Trophoblast cell (in vitro differentiated cells and primary cell): ENCODE results near the gene ABHD4.
A peak's percentile ranks its signal among the peaks of the same experiment; 100 is the strongest.
"Not testable (repeated sequence)": the region's sequence is repeated elsewhere in the genome, so short reads cannot be mapped to it uniquely, and the experiment has no call there.

ENCODE experiments used
- DNase-seq, 2 donors: peaks; one replicate each; pipeline ENCODE4 v3.0.0-alpha.2; 2016
- H2AFZ ChIP-seq: 2 replicates; pipeline ENCODE4 v1.6.1; 2013; ENCODE audit warnings: low read length, moderate library complexity, mild to moderate bottlenecking; ENCODE audit not compliant: insufficient read depth, poor library complexity
- H2AK5ac ChIP-seq: 2 replicates; pipeline ENCODE4 v1.6.1; 2013; ENCODE audit warnings: mild to moderate bottlenecking, low read length
- H2BK120ac ChIP-seq: 2 replicates; pipeline ENCODE4 v1.6.1; 2013; ENCODE audit warnings: low read length, mild to moderate bottlenecking, moderate library complexity; ENCODE audit not compliant: insufficient read depth, poor library complexity
- H2BK12ac ChIP-seq: 2 replicates; pipeline ENCODE4 v1.6.1; 2013; ENCODE audit warnings: mild to moderate bottlenecking, low read length, moderate library complexity
- H2BK5ac ChIP-seq: 2 replicates; pipeline ENCODE4 v1.6.1; 2013; ENCODE audit warnings: low read length, low read depth, moderate library complexity, mild to moderate bottlenecking; ENCODE audit not compliant: poor library complexity
- H3K14ac ChIP-seq: 2 replicates; pipeline ENCODE4 v1.6.1; 2013; ENCODE audit warnings: mild to moderate bottlenecking, low read length
- H3K18ac ChIP-seq: 2 replicates; pipeline ENCODE4 v1.6.1; 2013; ENCODE audit warnings: mild to moderate bottlenecking, low read length
- H3K23ac ChIP-seq: 2 replicates; pipeline ENCODE4 v1.6.1; 2013; ENCODE audit warnings: low read length
- H3K27ac ChIP-seq: 2 replicates; pipeline ENCODE4 v1.5.1; 2013; ENCODE audit warnings: low read depth, mild to moderate bottlenecking, inconsistent platforms, low read length, moderate library complexity
- H3K27me3 ChIP-seq: 2 replicates; pipeline ENCODE4 v1.6.1; 2013; ENCODE audit warnings: inconsistent platforms, mild to moderate bottlenecking, low read length, moderate library complexity; ENCODE audit not compliant: insufficient read depth
- H3K36me3 ChIP-seq, 2 experiments: 1 replicate in 1 of 2; 2 replicates in 1 of 2; pipeline ENCODE4 v1.6.1; 2013; ENCODE audit warnings: low read length in 2 of 2, mild to moderate bottlenecking in 2 of 2, moderate library complexity in 1 of 2; ENCODE audit not compliant: insufficient read depth in 2 of 2, control insufficient read depth in 1 of 2
- H3K4ac ChIP-seq: 2 replicates; pipeline ENCODE4 v1.6.1; 2013; ENCODE audit warnings: low read depth, mild to moderate bottlenecking, low read length, moderate library complexity
- H3K4me1 ChIP-seq, 2 experiments: 1 replicate in 1 of 2; 2 replicates in 1 of 2; pipeline ENCODE4 v1.6.1; 2013; ENCODE audit warnings: low read length in 2 of 2, mild to moderate bottlenecking in 2 of 2, moderate library complexity in 1 of 2; ENCODE audit not compliant: insufficient read depth in 2 of 2, control insufficient read depth in 1 of 2
- H3K4me2 ChIP-seq: 2 replicates; pipeline ENCODE4 v1.6.1; 2013; ENCODE audit warnings: inconsistent platforms, mild to moderate bottlenecking, low read length, moderate library complexity
- H3K4me3 ChIP-seq: 2 replicates; pipeline ENCODE4 v1.5.1; 2013; ENCODE audit warnings: mild to moderate bottlenecking, low read depth, low read length, inconsistent platforms
- H3K79me1 ChIP-seq: one replicate; pipeline ENCODE4 v1.6.1; 2013; ENCODE audit warnings: low read length
- H3K79me2 ChIP-seq: 2 replicates; pipeline ENCODE4 v1.6.1; 2013; ENCODE audit warnings: low read length, mild to moderate bottlenecking; ENCODE audit not compliant: control insufficient read depth, insufficient read depth, poor library complexity
- H3K9ac ChIP-seq: 2 replicates; pipeline ENCODE4 v1.6.1; 2013; ENCODE audit warnings: mild to moderate bottlenecking, low read length
- H3K9me3 ChIP-seq: 2 replicates; pipeline ENCODE4 v1.6.1; 2013; ENCODE audit warnings: low read depth, mild to moderate bottlenecking, control low read depth, inconsistent platforms, low read length; ENCODE audit not compliant: insufficient read depth
- H4K12ac ChIP-seq: 2 replicates; pipeline ENCODE4 v1.6.1; 2013; ENCODE audit warnings: low read depth, mild to moderate bottlenecking, low read length, moderate library complexity
- H4K8ac ChIP-seq: 2 replicates; pipeline ENCODE4 v1.6.1; 2013; ENCODE audit warnings: low read depth, mild to moderate bottlenecking, low read length, moderate library complexity
- H4K91ac ChIP-seq: one replicate; pipeline ENCODE4 v1.6.1; 2013; ENCODE audit warnings: low read depth, mild to moderate bottlenecking, low read length, moderate library complexity
- WGBS: extraction: QIAGEN DNeasy Blood & Tissue Kit; methylation state at CpG from one replicate; pipeline ENCODE4 v1.1.7; 2013; ENCODE audit warnings: missing lambda C conversion rate; ENCODE audit not compliant: insufficient read length, insufficient coverage; ENCODE audit errors: extremely low coverage; 5-methylcytosine and 5-hydroxymethylcytosine counted together

The ABHD4 gene

DNA sequence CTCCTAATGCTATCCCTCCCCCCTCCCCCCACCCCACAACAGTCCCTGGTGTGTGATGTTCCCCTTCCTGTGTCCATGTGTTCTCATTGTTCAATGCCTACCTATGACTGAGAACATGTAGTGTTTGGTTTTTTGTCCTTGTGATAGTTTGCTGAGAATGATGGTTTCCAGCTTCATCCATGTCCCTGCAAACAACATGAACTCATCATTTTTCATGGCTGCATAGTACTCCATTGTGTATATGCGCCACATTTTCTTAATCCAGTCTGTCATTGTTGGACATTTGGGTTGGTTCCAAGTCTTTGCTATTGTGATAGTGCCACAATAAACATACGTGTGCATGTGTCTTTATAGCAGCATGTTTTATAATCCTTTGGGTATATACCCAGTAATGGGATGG, 17.7 kb downstream of the ABHD4 start:
- H2AFZ ChIP-seq, H3K4me1 ChIP-seq, H2AK5ac ChIP-seq, H3K4me2 ChIP-seq, DNase-seq, H4K8ac ChIP-seq, H3K27ac ChIP-seq, H4K12ac ChIP-seq, H3K9me3 ChIP-seq, H3K14ac ChIP-seq, H3K18ac ChIP-seq, H3K4me3 ChIP-seq, H3K4ac ChIP-seq, H4K91ac ChIP-seq, H3K27me3 ChIP-seq, H3K23ac ChIP-seq, H2BK120ac ChIP-seq, H3K9ac ChIP-seq, H2BK5ac ChIP-seq, H2BK12ac ChIP-seq, H3K79me2 ChIP-seq: not testable (repeated sequence)
- no CpG with 5 or more reads among the region's 2 CpGs for WGBS
- Histone ChIP-seq H3K79me1 (peaks cover 15% of the 10 kb centered on the region), H3K36me3 (peaks cover 10 to 11% of the 10 kb centered on the region in 2 experiments)

- H4K8ac ChIP-seq, result no peak overlapping the region
- no peak overlapping the region for H4K12ac ChIP-seq
- H3K4me2 ChIP-seq, result no peak overlapping the region
- H4K91ac ChIP-seq, result no peak overlapping the region
- no peaks in the 10 kb centered on the region for H3K79me2 ChIP-seq
- H3K4me3 ChIP-seq, result no peak overlapping the region
- no peak overlapping the region for H3K18ac ChIP-seq
- no peaks in the 10 kb centered on the region for H3K79me1 ChIP-seq
- H3K27me3 ChIP-seq, result no peaks in the 10 kb centered on the region
- no peak overlapping the region for H3K4ac ChIP-seq
- DNase-seq, result no peak
- H3K9ac ChIP-seq, result no peak overlapping the region
- no peak overlapping the region for H2AFZ ChIP-seq
- WGBS, result no CpG with 5 or more reads among the region's 2 CpGs
- no peaks in the 10 kb centered on the region for H3K36me3 ChIP-seq
- H2AK5ac ChIP-seq, result no peak overlapping the region
- no peak overlapping the region for H3K27ac ChIP-seq
- no peak overlapping the region for H2BK12ac ChIP-seq
- H3K14ac ChIP-seq, result no peak overlapping the region
- H3K4me1 ChIP-seq, result no peaks in the 10 kb centered on the region
- no peak overlapping the region for H2BK120ac ChIP-seq
- H3K23ac ChIP-seq, result no peak overlapping the region
- no peaks in the 10 kb centered on the region for H3K9me3 ChIP-seq
- H2BK5ac ChIP-seq, result no peak overlapping the region
Measured at GRCh38 chr14:22622255-22622654, 24.2 kb downstream of the ABHD4 start.

DNA sequence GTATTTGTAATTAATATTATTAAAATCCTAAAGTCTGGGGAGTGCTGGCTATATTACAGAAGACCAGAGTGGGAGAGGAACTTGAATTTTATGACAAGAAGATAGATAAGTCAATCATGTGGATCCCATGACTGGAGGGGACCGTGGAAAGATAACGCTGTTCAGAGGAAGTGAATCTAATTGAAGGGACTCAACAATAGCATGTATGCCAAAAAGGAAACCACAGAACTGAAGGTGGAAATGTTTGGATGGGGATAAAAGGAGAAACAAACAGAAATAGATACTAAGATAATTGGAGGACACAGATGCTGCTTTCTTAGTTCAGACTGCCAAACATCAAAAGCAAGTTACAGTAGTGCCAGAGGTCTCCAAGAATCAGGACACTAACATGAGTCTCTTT, 24.9 kb downstream of the ABHD4 start:
- H3K4me2 ChIP-seq, result no peak overlapping the region
- H3K36me3 ChIP-seq, result no peaks in the 10 kb centered on the region
- H3K4ac ChIP-seq, result no peak overlapping the region
- H3K27ac ChIP-seq, result no peak overlapping the region
- H2BK5ac ChIP-seq, result no peak overlapping the region
- no CpG with 5 or more reads among the region's 2 CpGs for WGBS
- no peak overlapping the region for H4K12ac ChIP-seq
- H3K9ac ChIP-seq, result no peak overlapping the region
- no peak overlapping the region for H2BK120ac ChIP-seq
- no peak overlapping the region for H2AFZ ChIP-seq
- DNase-seq, result no peak
- H2BK12ac ChIP-seq, result no peak overlapping the region
- H3K79me1 ChIP-seq, result no peaks in the 10 kb centered on the region
- H3K14ac ChIP-seq, result no peak overlapping the region
- no peaks in the 10 kb centered on the region for H3K79me2 ChIP-seq
- H3K9me3 ChIP-seq, result no peaks in the 10 kb centered on the region
- no peaks in the 10 kb centered on the region for H3K27me3 ChIP-seq
- no peaks in the 10 kb centered on the region for H3K4me1 ChIP-seq
- no peak overlapping the region for H3K4me3 ChIP-seq
- no peak overlapping the region for H2AK5ac ChIP-seq
- H3K23ac ChIP-seq, result no peak overlapping the region
- H4K8ac ChIP-seq, result no peak overlapping the region
- H4K91ac ChIP-seq, result no peak overlapping the region
- no peak overlapping the region for H3K18ac ChIP-seq

DNA sequence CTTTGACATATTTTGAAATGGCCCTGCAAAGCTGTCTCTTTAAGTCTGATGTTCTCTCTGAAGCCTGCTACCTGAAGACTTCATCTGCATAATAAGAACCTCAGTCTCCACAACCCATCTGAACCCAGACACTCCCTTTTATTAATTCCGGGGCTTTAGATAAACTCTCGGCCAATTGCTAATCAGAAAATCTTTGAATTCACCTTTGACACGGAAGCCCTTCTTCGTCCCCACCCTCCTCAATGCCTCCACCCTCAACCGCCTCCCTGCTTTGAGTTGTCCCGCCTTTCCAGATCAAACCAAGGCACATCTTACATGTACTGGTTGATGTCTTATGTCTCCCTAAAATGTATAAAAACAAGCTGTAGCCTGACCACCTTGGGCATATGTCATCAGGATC, 28.5 kb downstream of the ABHD4 start:
- Histone ChIP-seq H3K9me3 (peaks cover 2% of the 10 kb centered on the region), H3K9ac (peak overlapping the region; percentile 40), H2BK5ac (no peak overlapping the region), H3K4me3 (no peak overlapping the region), H2AK5ac (no peak overlapping the region), H3K27ac (no peak overlapping the region), H4K8ac (no peak overlapping the region), H3K79me2 (no peaks in the 10 kb centered on the region), H3K18ac (no peak overlapping the region), H3K4me1 (no peaks in the 10 kb centered on the region), H2BK12ac (no peak overlapping the region), H3K27me3 (no peaks in the 10 kb centered on the region), H3K14ac (no peak overlapping the region), H3K23ac (no peak overlapping the region), H4K91ac (no peak overlapping the region), H3K36me3 (no peaks in the 10 kb centered on the region), H4K12ac (no peak overlapping the region), H3K79me1 (no peaks in the 10 kb centered on the region), H2AFZ (no peak overlapping the region), H2BK120ac (no peak overlapping the region), H3K4ac (no peak overlapping the region), H3K4me2 (no peak overlapping the region)
- no CpG with 5 or more reads among the region's 6 CpGs for WGBS
- no peak for DNase-seq
